ENCODE data around the gene PRKAR1A.
A peak's percentile ranks its signal among the peaks of the same experiment; 100 is the strongest.

The PRKAR1A gene

GRCh38 chr17:68512247-68512959 lies at the start of gene PRKAR1A:
PRKAR1A (plus strand) TSS chr17:68512430; CDS start chr17:68515400, 2,970 bp downstream.
- no peak for TF ChIP-seq ZFX (IDR thresholded peaks at IDR 0.05; ENCODE audit: borderline replicate concordance)
- no peak for TF ChIP-seq CTCF (IDR thresholded peaks at IDR 0.05)

DNA sequence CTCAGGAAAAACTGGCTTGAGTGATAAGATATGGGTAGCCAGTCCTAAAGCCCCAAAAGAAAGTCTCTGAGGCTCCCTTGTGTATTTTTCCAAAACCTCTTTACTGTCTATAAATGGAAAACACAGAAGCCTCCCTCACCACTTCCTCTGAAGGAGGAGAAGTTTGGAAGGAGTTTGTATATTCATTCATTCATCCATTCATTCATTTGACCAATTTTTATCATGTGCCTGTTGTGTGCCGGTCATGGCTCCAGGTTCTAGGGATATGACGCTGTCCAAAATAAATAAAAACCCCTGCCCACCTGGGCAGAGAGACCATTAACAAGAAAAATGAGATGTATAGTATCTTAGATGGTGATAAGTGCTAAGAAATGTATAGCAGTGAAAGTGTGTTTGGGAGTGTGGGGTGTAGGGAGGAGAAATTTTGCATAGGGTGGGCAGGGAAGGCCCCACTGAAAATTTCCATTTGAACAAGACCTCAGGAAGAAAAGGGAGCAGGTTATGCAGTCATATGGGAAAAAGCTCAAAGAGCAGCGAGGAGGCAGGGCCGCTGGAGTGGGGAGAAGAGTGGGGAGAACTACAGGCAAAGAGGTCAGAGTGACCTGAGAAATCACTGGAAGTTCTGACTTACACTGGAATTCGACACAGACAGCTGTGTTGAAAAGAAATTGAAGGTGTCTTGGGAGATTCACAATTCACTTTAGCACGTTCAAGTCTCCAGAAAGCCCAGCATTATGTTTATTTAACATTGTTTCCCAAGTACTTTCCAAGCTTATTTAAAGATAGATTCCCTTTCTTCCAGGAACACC lies 48.8 kb upstream of the PRKAR1A start:
- no peak for TF ChIP-seq ZFX (IDR thresholded peaks at IDR 0.05; ENCODE audit: borderline replicate concordance)
- peak; percentile 41 for TF ChIP-seq CTCF (IDR thresholded peaks at IDR 0.05)
- H3K27ac ChIP-seq: no peak overlapping the region

More at GRCh38 chr17:68512247-68512959, at the start of gene PRKAR1A:
- H3K27ac ChIP-seq: peak within 1 kb of the TSS; percentile 94

- no peak for TF ChIP-seq ZFX (IDR thresholded peaks at IDR 0.05; ENCODE audit: borderline replicate concordance)
- no peak for TF ChIP-seq CTCF (IDR thresholded peaks at IDR 0.05)
- no peak overlapping the region for H3K27ac ChIP-seq
Observed at GRCh38 chr17:68468334-68468733, 43.9 kb upstream of the PRKAR1A start.

DNA sequence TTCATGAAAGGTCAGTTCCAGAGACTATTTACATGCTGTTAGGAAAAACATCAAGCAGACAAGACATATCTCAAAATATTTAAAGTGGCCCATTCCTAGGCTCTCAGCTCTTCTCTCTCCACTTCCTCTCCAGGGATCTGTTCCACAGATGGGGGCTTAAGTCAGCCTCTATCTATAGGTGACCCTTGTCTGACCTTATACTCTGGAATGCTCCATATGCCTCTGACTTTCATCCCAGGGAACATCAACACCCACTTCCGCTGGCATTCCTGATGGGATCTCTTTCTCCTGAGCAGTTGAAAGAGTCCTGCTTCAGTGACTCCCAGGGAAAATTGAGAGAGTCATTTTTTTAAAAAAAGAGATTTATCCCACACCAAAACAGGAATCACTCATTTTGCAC lies 43.4 kb upstream of the PRKAR1A start:
- H3K27ac ChIP-seq: no peak overlapping the region
- TF ChIP-seq ZFX (IDR thresholded peaks at IDR 0.05; ENCODE audit: borderline replicate concordance) (no peak), CTCF (IDR thresholded peaks at IDR 0.05) (no peak)

DNA sequence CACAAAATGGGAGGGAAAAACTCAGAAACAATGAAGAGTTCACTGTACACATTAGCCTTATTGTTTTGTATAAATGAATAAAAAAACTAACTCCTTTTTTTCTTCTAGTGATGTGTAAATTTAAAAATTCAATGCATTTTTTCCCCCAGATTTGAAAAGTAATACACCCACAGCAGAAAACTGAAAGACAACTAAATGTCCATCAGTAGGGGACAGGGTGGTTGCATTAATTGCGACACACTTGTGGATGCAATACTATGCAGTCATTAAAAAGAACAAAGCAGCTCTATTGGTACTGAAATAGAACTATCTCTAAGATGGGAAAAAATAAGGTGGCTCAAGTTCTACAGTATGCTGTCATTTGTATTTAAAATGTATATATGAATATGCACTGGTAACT lies 41.3 kb upstream of the PRKAR1A start:
- TF ChIP-seq CTCF (IDR thresholded peaks at IDR 0.05): no peak
- no peak for TF ChIP-seq ZFX (IDR thresholded peaks at IDR 0.05; ENCODE audit: borderline replicate concordance)
- H3K27ac ChIP-seq: no peak overlapping the region

DNA sequence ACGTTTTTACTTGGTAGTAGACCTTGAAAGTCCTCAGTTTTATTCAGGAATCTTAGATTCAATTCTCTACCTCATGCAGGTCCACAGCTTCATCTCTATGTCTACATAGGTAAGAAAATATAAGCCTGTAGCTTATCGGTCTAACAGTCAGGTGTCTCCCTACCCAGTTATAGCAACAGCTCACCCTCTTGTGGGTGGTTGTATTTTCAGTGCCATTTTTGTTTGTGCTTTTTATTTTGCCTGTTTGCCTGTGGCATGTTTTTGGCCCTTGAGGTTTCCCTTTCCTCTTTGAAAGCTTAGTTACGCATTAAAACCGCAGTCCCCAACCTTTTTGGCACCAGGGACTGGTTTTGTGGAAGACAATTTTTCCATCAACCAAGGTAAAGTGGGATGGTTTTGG lies 31.3 kb upstream of the PRKAR1A start:
- TF ChIP-seq ZFX (IDR thresholded peaks at IDR 0.05; ENCODE audit: borderline replicate concordance): no peak
- TF ChIP-seq CTCF (IDR thresholded peaks at IDR 0.05): no peak
- H3K27ac ChIP-seq: no peak overlapping the region

DNA sequence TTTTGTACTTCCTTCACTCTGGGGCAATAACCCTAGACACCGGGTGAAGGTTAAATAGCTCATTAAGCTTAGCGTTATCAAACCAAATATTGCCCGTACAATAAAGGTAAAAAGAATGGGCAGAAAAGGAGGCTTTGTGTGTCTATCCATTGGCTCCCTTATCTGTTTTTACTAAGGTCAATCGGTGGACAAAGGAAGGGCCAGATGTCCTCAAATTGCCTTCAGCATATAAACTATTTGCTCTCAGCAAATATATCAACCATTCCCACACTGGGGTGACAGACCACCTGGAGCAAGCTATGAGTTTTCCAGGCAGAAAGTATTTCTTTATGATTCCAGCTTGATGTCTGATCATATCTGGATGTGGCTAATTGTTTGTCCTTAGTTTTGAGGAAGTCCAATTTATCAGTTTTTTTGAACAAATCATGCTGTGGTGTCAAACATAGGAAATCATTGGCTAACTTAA lies 29.6 kb upstream of the PRKAR1A start:
- TF ChIP-seq CTCF (IDR thresholded peaks at IDR 0.05): no peak
- TF ChIP-seq ZFX (IDR thresholded peaks at IDR 0.05; ENCODE audit: borderline replicate concordance): no peak
- no peak overlapping the region for H3K27ac ChIP-seq

All from 22Rv1 (cell line).